ENCODE results near the gene EEF1AKMT3. TPM values are rescaled to one million over a fixed set of nuclear protein-coding genes. Genes with fewer than 3 reads are reported as not detected.
A peak's percentile ranks its signal among the peaks of the same experiment; 100 is the strongest.

Gene EEF1AKMT3
- total and polyA plus RNA-seq, 9 of the 15 experiments (the other 6 are each of a cell fraction or from before 2014, with no cell fraction given), result 4.1 to 17.2 (median 7.9) TPM

DNA sequence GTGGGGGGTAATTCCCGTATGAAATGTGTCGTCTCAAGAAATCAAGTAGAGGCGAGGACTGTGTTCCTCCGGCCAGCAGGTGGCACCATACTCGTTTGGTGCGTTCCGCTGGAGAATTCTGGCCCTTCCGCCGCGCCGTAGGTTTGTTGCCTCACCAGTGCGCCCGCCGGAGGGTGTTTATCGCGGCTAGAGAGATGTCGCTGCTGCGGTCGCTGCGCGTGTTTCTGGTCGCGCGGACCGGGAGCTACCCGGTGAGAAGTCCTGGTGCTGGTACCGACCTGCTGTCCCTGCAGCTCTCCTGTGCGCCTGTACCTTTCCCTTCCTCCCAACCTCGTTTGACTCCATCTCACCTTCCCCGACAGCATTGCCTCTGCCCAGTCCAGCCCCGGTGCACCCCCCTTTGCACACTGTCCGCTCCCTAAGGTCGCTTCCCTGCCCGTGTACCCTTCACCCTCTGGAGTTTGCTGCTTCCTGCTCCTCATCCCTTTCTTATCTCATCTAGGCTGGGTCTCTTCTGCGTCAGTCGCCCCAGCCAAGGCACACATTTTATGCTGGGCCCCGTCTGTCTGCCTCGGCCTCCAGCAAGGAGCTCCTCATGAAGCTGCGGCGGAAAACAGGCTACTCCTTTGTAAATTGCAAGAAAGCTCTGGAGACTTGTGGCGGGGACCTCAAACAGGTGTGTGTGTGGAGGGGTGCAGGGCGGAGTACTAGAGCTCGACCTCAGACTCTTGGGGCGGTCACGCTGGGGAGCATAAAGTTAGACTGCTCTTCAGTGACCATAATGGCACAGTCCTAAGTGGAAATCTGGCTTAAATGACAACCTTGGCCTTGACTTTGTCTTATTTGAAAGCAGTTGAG, 10.4 kb downstream of the EEF1AKMT3 start, which contains the start of gene TSFM (continued):
- TF ChIP-seq, protein P1, sequence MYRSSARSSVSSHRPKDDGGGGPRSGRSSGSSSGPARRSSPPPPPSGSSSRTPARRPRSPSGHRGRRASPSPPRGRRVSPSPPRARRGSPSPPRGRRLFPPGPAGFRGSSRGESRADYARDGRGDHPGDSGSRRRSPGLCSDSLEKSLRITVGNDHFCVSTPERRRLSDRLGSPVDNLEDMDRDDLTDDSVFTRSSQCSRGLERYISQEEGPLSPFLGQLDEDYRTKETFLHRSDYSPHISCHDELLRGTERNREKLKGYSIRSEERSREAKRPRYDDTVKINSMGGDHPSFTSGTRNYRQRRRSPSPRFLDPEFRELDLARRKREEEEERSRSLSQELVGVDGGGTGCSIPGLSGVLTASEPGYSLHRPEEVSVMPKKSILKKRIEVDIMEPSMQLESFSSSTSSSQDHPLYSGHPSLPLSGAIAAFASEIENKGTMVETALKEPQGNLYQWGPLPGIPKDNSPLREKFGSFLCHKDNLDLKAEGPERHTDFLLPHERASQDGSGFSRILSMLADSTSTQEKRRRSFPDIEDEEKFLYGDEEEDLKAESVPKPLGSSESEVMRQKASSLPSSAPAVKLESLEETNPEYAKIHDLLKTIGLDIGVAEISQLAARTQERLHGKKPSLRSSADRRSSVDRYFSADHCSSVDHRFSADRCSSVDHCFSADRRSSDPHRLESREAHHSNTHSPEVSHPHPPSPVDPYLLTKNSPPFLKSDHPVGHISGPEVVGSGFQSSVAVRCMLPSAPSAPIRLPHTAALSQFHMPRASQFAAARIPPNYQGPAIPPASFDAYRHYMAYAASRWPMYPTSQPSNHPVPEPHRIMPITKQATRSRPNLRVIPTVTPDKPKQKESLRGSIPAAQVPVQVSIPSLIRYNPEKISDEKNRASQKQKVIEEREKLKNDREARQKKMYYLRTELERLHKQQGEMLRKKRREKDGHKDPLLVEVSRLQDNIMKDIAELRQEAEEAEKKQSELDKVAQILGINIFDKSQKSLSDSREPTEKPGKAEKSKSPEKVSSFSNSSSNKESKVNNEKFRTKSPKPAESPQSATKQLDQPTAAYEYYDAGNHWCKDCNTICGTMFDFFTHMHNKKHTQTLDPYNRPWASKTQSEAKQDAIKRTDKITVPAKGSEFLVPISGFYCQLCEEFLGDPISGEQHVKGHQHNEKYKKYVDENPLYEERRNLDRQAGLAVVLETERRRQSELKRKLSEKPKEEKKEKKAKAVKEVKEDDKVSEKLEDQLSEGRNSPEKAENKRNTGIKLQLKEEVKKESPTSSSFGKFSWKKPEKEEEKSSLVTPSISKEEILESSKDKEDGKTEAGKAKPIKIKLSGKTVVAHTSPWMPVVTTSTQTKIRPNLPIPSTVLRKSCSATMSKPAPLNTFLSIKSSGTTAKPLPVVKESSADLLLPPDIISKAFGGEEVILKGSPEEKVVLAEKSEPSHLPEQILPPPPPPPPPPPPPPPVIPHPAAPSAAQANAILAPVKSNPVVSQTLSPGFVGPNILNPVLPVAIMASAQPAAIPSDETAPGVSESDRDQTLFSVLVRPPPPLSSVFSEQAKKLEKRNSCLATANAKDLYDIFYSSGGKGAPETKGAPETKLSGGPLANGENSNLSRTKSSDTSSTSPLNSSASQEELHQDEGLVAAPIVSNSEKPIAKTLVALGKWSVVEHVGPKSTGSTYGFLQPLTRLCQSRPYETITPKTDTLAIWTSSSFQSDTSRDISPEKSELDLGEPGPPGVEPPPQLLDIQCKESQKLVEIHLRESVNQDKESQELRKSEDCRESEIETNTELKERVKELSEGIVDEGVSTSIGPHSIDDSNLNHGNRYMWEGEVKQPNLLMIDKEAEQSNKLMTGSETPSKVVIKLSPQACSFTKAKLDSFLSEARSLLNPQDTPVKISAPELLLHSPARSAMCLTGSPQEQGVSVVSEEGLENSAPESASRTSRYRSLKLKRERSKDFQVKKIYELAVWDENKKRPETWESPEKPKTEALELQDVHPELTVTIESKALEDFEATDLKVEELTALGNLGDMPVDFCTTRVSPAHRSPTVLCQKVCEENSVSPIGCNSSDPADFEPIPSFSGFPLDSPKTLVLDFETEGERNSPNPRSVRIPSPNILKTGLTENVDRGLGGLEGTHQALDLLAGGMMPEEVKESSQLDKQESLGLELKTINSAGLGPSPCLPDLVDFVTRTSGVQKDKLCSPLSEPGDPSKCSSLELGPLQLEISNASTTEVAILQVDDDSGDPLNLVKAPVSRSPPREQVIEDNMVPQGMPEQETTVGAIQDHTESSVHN (IDR thresholded peaks at IDR 0.05; ENCODE audit: borderline replicate concordance in 1 of 2, low read depth in 1 of 2), result no peak
- TF ChIP-seq KLF13 (tag; IDR thresholded peaks at IDR 0.05; ENCODE audit: borderline replicate concordance, low read depth) (no peak), SIN3A (IDR thresholded peaks at IDR 0.05; ENCODE audit: borderline replicate concordance in 2 of 2, control insufficient read depth in 1 of 2, low read depth in 2 of 2, low read length in 2 of 2) (peak; percentile 94 to 97; a peak in 3 of 4 replicates), ZNF551 (CRISPR knock-in tag; IDR thresholded peaks at IDR 0.05) (no peak), NCOA2 (IDR thresholded peaks at IDR 0.05; ENCODE audit: partially characterized antibody in 2 of 2) (no peak), MTA2 (IDR thresholded peaks at IDR 0.05; ENCODE audit: low read depth) (no peak), CEBPB (tag; IDR thresholded peaks at IDR 0.05) (peak; percentile 96), TBL1XR1 (IDR thresholded peaks at IDR 0.05; ENCODE audit: low read length in 2 of 2) (peak in 1 of 2 experiments; percentile 86; a peak in 2 of 4 replicates), JUND (IDR thresholded peaks at IDR 0.05; ENCODE audit: borderline replicate concordance, low read depth, low read length) (peak; percentile 85), JUND (tag; IDR thresholded peaks at IDR 0.05; ENCODE audit: borderline replicate concordance, low read depth, low read length) (peak; percentile 61; the same call in 1 of the 3 replicates), FOXJ2 (tag; IDR thresholded peaks at IDR 0.05) (peak; percentile 56; the same call in 1 of the 2 replicates), EWSR1 (IDR thresholded peaks at IDR 0.05; ENCODE audit: borderline replicate concordance, low read depth, partially characterized antibody) (no peak), SP2 (IDR thresholded peaks at IDR 0.05; ENCODE audit: extremely low read depth, low read depth, low read length, poor library complexity, severe bottlenecking) (peak; percentile 66), ARID2 (IDR thresholded peaks at IDR 0.05) (no peak)
- TF ChIP-seq, protein P2, sequence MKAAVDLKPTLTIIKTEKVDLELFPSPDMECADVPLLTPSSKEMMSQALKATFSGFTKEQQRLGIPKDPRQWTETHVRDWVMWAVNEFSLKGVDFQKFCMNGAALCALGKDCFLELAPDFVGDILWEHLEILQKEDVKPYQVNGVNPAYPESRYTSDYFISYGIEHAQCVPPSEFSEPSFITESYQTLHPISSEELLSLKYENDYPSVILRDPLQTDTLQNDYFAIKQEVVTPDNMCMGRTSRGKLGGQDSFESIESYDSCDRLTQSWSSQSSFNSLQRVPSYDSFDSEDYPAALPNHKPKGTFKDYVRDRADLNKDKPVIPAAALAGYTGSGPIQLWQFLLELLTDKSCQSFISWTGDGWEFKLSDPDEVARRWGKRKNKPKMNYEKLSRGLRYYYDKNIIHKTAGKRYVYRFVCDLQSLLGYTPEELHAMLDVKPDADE (conservative IDR thresholded peaks at IDR 0.05; ENCODE audit: control insufficient read depth, low read depth, low read length), result peak; percentile 94

Data from K562 (cell line).